ENCODE results near the gene DNM3.
"Not testable (repeated sequence)": the region's sequence is repeated elsewhere in the genome, so short reads cannot be mapped to it uniquely, and the experiment has no call there.

The DNM3 gene

DNA sequence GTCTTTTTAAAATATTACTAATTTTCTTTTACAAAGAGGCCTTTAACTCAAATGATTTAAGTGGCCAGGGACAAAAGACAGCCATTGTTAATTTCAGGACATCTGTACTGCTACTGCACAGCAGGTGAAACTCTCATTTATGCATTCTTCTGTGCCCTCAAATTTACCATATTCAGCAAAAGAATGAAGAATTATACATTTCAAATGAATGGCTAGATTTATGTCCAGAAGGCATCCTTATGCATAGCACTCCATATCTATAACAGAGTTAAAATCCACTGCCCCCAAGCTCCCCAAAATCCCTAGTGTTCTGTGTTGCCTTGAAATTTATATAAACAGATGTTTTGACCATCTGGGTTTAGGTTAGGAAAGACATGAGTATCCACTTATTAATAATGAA is 202.6 kb downstream of the DNM3 start:
- no peak for DNase-seq

DNA sequence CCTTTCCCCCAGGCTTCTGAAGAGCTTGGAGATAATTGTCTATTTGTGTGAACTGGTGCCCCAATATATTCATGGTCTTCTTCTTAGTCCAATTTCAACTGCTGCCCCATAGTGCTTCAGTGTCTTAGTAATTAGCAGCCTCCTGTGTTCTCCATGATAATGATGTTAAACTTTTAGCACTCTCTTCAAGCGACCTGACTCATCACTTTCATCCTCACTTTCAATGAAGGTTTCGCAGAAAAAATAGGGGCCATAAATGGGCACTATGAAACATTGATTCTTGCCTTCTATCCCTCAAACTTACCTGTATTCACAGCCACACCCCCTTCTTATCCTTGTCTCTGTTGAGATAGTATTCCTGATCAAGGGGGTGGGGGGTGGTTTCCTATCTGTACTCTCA is 210.6 kb downstream of the DNM3 start:
- DNase-seq, result no peak

DNA sequence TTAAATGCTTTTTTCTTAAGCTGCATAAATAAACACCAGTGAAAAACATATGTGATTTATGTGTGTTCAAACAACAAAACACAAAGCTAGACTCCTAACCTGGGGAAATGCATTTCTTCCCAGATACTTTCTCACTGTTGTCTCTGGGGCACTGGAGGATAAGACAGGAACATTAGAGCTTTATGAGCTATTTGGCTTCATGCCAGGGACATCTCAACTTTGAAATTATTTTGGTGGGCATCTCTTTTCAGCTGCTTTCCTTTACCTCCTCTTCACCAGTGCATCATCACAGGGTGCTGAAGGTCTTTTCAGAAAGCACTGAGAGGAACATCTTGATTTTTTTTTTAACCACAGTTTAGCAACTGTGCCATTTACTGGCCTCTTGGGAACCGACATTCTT is 212.9 kb downstream of the DNM3 start:
- peak; percentile 10 for DNase-seq

DNA sequence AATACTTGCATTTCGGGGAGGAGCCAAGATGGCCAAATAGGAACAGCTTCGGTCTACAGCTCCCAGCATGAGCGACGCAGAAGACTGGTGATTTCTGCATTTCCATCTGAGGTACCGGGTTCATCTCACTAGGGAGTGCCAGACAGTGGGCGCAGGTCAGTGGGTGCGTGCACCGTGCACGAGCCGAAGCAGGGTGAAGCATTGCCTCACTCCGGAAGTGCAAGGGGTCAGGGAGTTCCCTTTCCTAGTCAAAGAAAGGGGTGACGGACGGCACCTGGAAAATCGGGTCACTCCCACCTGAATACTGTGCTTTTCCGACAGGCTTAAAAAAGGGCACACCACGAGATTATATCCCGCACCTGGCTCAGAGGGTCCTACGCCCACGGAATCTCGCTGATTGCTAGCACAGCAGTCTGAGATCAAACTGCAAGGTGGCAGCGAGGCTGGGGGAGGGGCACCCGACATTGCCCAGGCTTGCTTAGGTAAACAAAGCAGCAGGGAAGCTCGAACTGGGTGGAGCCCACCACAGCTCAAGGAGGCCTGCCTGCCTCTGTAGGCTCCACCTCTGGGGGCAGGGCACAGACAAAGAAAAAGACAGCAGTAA is 214.6 kb downstream of the DNM3 start:
- not testable (repeated sequence) for DNase-seq

DNA sequence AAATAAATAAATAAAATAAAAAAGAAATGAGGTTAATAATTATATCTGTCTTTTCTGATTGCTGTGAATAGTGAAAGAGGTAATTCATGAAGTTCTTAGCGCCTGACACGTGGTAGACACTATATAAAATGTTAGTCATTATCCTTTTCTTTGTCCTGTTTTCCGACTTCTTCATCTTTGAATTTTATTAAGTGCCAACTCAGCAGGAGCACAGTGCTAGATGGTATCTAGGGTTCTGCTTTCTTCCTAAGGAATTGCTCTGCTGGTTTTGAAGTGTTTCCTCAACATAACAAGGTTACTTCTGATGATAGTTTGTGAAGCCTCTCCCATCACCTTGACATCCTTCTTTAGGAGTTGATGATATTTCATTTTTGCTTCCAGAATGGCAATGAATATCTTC is 227.0 kb downstream of the DNM3 start:
- DNase-seq, result no peak

DNA sequence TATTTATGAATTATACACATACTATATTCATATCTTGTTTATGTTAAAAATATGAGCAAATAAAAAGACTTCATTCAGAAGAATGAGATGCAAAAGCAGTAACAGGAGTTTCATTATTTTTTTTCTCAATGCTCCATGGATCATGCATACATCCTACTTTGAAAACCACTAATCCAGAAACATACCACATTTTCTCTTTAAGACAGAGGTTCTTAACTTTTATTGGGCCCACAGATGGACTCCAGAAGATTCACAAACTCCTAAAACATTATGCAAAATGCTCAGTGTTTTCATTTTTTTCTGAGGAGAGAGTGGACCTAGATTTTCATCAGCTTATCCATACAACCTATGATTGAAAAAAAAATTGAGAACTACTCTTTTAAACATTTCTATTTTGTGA is 227.8 kb downstream of the DNM3 start:
- DNase-seq, result no peak

DNA sequence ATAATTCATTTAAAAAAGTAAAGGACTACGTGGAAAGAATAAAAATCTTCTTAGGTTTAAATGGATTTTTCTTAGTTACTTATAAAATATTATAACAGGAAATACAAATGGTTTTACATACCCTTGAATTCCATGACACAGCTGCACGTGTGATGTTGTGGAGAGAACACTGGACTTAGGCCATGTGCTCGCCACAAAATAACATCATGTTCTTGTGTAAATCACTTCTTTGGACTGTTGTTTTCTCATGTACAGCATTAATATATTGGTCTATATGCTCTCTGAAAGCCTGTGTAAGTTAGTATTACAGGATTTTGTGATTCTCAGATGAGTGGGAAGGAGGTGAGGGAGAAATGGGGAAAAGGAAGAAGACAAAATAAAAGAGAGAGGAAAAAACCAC is 228.2 kb downstream of the DNM3 start:
- no peak for DNase-seq

DNA sequence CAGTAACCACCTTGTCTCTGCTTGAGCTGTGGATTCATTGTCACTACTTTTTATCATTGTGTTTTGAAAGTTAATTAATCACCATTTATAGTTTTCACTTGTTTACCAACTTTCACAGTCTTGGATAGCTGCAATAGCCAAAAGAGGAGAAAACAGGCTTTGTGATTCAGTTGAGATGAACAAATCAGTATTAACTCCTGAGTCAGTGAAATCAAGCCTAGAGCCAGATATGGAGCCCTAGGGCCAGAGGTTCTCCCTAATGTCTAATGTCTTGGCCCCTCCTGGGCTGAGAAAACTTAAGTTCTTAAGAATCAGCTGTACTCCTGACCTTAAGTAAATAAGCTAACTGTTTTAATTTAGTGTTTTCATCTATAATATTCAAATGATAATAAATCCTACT is 228.8 kb downstream of the DNM3 start:
- DNase-seq, result no peak

DNA sequence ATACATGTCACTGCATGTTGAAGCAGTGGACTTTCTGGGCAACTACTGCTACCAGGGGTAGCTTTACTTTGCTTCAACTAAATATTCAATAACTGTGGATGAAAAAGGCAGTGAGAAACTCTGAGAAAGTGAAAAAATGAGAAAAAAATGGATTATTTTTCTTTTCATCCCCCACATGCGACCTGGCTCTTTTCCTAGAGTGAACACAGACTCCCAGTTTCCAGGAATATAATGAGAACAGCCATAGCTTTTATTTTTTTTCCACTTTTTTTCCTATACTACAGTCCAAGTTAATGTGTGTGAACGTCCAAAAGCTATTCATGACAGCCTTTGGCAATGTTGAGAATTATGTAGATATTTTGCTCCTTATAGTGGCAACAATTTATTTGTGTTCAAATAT is 230.4 kb downstream of the DNM3 start:
- no peak for DNase-seq

DNA sequence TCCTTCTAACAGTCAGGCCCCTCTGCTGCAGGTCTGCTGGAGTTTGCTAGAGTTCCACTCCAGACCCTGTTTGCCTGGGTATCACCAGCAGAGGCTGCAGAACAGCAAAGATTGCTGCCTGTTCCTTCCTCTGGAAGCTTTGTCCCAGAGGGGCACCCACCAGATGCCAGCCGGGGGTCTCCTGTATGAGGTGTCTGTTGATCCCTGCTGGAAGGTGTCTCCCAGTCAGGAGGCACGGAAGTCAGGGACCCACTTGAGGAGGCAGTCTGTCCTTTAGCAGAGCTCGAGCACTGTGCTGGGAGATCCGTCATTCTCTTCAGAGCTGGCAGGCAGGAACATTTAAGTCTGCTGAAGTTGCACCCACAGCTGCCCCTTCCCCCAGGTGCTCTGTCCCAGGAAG is 238.6 kb downstream of the DNM3 start:
- DNase-seq, result not testable (repeated sequence)

DNA sequence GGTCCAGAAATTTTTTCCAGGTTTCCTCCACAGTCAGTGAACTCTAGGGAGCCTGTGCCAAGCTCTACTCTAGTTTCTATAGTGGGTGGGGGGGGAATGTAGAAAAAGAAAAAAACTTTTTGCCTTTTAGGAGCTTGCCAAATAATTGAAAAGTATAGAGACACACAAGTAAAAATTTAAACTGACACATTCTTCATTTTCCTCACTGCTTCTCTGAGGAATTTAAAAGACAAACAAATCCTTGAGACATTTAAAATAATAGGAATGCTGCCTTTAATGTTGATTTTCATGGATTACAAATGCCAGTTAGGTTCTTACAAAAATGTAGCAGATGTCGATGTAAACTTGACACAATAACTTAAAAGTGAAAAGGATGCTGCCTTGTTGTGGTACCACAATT is 241.9 kb downstream of the DNM3 start:
- DNase-seq, result no peak

DNA sequence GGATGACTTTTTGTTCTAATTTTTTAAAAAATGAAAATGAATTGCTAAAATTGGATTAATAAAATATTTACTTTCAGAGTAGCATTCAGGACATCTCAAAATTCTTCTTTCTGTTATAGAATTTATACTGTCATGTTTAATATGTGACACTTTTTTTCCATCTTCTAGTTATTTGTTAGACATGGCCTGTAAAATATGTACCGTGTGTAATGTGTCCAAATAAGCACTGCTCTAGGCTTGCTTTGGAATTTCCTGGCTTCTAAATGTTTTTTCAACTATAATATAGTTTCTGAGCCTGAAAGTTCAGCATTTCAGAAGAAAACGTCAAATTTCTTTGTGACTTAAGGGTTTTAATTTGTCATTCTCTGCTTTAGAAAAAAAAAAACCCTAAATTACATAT is 243.6 kb downstream of the DNM3 start:
- DNase-seq, result no peak

DNA sequence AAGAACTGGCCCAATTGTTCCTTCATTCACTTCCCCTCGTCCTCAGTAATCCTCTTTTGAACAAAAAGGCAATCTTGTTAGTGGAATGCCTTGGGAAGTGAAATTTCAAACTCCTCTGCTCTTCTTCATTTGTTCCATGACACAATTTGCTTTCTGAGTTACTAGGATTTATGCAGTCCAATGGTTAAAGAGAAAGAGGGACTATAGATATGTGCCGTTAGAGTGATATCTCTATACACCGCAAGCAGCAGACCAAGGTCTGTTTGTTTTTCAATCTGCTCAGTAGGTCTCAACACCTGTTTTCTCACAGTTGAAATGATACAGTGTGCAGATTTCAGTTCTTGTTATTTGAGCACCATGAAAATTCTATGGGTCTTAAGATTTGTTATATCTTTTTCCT is 244.0 kb downstream of the DNM3 start:
- no peak for DNase-seq

DNA sequence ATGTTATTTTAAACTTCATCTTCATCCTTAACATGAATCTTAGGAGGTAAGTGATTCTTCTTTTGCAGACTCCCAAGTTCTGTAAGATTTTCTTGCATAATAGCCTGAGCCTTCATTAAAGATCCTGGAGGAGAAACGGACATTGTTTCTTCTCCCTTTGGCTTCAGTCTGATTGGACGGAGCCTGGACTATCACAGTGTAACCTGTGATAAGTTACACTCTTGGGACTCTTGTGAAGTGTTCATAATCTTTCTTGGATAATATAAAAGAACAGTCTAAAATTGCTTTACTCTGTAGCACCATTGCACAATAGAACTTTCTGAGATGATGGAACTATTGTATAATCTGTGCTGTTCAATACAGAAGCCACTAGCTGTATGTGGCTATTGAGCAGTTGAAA is 244.8 kb downstream of the DNM3 start:
- DNase-seq, result no peak

DNA sequence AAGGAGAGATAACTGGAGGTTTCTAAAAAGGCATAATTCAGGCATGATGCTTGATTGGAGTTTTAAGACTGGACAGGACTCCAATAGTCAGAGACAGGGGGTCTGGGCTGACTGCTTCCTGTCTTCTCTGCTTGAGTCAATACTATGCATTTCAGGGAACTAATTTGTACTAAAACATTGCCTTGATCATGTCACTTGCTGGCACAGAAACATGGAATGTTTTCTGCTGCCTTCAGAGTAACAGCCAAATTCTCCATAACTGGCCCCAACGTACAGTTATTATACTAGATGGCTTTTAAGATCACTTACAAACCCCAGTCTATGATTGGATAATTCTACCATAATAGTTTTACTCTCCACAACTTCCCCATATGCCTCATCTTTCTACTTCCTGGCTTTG is 247.0 kb downstream of the DNM3 start:
- no peak for DNase-seq

DNA sequence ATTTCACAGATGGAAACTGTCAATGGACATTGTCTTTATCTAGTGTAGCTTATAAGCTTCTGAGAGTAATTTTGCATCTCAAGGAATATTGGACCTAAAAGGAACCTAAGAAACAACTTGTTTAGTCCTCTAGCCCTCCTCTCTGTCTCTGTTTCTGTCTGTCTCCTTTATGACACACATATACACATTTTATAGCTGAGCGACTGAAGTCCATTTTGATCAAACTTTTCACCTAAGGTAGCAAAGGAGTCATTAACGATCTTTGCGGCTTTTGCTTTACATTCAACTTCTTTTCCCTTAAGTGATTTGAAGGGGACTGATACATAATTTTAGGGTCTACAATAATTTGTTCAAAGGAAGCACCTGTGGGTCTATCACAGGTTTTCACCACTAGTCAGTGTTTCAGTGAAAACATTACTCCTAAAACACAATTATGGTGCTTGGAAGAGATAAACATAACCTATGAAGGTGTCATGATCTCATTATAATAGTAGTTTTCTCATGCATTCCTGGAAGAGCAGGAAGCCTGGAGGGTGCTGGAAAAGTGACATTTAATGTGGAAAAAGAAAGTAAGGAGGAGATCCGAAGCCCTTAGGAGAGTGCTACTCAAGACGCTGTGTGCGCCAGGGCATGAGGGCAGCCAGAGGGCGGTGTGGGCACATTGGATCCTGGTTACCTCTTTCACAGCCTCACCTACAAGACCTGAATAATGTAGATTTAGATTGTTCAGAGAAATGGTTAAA is 248.6 kb downstream of the DNM3 start:
- peak; percentile 2 for DNase-seq

DNA sequence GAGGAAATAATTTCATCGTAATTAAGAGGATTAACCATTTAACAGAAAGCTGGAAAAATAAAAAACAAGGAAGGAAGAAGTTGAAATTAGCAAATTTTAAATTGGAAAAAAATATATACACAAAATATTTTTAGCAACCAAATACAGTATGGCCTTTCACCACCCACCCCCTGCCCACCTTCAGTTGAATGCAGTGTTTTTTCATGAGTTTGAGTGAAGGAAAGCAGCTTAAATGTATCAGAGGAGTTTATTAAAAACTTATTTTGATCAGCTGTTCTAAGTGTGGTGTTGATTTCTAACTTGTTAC is 249.2 kb downstream of the DNM3 start:
- DNase-seq, result no peak

DNA sequence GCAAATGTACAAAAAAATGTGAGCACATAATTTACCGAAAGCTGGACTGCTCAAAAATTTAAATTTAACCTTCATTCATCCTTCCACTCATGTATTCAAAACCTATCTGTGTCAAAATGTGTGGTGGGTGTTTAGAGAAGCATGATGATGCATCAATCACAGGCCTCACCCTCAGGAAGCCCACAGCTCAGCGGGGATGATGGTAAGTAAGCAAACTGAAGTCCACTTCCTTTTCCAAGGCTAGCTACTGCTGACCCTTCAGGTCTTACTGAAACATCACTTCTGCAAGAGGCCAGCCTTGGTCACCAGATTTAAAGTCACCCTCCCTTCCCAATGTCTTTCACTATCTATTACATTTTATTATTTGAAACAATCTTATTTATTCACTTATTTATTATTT is 254.5 kb downstream of the DNM3 start:
- DNase-seq, result no peak

DNA sequence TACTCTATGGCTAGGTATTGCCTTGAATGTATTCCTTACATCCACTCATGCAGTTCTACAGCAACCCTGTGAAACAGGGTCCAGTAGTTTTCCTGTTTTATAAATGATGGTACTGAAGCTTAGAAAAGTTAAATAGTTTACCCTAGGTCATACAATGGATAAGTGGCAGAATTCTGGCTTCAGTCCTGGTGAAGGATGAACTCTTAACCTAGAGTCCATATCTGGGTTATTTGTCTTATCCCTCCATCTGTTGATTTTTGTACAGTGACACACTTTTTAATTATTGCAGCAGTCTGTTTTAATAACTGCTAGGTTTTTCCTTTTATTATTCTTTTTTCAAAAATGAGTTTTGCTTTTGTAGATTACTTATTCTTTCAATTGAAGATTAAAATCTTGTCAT is 263.9 kb downstream of the DNM3 start:
- no peak for DNase-seq

DNA sequence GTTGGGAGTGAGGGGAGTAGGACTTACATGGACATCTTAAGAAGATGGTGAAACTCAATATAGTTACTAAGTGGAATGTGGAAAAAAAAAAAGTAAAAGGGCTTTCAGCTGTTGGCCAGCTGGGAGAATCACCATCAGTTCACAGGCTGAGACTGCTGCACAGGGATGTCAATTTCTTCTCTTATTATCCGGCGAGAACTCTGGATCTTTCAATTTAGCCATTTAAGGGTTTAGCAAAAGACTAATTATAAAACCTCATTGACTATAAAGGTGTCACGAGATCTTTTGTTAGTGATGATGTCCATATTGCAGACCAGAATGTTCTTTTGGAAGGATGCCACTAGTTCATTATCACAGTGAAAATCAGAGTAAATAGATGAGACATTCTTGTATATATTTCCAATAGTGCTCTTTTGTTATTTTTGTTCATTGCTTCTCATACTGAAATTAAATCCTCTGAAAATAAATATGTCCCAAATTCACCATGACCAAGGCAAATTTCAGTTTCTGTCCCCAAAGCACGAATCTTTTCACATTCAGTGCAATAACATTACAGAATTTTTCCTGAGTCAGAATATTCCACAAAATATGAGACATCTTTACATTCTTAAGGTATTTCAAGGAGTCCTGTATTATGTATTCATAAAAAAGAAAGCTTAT is 266.1 kb downstream of the DNM3 start:
- DNase-seq, result no peak

DNA sequence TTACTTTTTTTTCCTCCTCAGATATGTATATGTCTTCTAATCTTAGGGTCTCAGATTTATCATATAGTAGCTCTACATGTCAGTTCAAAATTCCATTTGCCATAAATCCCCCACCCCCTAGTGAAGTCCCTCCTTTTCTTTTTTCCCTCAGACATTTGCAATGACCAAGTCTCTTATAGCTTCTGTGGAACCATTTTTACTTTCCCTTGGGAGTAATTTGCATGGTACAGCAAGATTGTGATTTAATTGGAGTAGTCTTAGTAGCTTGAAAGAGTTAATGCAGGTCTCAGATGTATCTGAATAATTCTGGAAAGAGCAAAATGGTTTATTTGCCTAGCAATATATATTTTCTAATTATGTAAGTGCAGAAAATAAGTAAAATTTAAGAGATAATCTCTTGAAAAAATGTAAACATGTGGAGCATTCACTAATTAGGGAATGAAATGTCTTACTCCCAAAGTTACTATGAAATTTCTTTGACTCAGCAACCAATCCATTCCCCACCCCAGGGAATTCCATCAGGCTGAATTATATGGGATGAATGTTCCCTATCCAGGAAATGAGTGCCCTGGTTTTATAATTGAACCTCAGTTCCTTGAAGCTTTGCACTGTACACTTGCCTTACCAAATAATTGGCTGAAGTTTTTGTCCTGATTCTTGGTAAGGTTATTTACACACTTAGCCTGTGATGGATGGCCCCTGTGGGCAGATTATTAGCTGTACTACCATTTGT is 267.0 kb downstream of the DNM3 start:
- no peak for DNase-seq

DNA sequence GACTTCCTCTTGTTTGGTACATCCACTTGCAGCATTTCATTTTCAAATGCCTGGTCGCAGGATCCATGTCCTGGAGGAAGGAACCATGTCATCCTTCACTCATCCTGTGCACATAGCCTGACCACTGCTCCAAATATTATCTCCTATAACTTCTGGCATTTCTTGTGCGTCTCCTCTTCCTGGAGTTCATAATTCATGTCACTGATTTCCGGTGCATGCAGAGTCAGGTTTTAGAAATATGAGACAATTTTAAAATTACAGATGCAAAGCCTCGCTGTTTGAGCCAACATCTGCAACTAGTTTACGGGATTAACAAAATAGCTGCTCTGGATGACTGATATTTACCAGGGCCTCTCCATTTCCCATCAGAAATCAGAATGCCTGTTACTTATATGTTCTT is 268.1 kb downstream of the DNM3 start:
- DNase-seq, result no peak

DNA sequence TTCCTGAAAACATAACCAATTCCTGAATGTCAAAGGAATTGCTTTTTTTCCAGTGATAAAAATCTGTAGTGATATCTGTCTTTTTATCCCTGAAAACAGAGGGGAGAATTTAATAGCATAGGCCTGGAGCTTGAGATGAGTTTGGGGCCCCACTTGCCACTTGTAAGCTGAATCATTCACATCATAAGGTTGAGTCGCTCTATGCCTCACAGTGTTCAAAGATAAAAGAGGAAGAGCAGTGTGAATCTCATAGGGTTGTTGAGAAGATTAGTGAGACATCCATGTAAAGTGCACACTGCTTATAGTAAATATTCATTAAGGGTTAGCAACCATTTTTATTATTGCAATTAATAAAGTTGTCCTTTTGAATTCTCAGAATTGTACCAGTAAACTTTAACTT is 271.3 kb downstream of the DNM3 start:
- DNase-seq, result no peak

DNA sequence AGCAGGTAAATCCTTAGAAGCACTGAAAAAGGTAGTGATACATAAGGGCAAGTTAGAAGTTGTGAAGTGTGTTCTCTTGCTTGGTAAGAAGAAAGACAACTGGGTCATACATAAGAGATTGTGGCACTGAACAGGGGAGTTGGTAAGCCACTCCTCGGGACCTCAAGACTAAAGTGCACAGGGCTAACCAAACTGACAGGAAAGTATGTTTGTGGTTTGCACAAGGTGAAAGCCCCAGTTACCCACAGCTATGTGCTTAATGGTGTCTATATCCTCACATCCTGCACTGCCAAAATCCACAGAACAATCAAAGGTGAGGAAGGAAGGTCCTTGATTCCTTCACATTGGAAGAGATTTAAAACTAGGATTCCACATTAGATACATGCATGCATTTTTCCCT is 276.5 kb downstream of the DNM3 start:
- no peak for DNase-seq
